Small intestine (tissue), 16 donors: ENCODE data around the gene NOL9. TPM values are rescaled to one million over a fixed set of nuclear protein-coding genes. Genes with fewer than 3 reads are reported as not detected.

Experiments used
- DNase-seq, 2 donors: peaks; one replicate each; pipeline versions ENCODE4 v3.0.0 to v3.0.0-alpha.2; 2013
- FAIRE-seq: peaks from 2 replicates; lab custom pipeline; 2012; peaks lifted over from hg19 to GRCh38; lab: Jason Lieb, UNC
- H3K27ac ChIP-seq, 3 donors: one replicate each; pipeline ENCODE4 v1.5.1; 2013; ENCODE audit warnings: low read length in 2 of 3, mild to moderate bottlenecking in 2 of 3, control low read depth in 1 of 3, inconsistent platforms in 1 of 3, low read depth in 1 of 3, moderate library complexity in 1 of 3
- H3K27me3 ChIP-seq, 3 donors: one replicate each; pipeline ENCODE4 v1.6.1; 2013; ENCODE audit warnings: low read length in 3 of 3, inconsistent platforms in 1 of 3; ENCODE audit not compliant: control insufficient read depth in 3 of 3, insufficient read depth in 3 of 3
- H3K36me3 ChIP-seq, 3 donors: one replicate each; pipeline ENCODE4 v1.6.1; 2013; ENCODE audit warnings: low read length in 3 of 3, inconsistent platforms in 1 of 3, low read depth in 1 of 3, mild to moderate bottlenecking in 1 of 3, moderate library complexity in 1 of 3; ENCODE audit not compliant: control insufficient read depth in 3 of 3, insufficient read depth in 2 of 3
- H3K4me1 ChIP-seq, 3 donors: one replicate each; pipeline ENCODE4 v1.6.1; 2013; ENCODE audit warnings: low read length in 2 of 3, inconsistent platforms in 1 of 3, low read depth in 1 of 3, mild to moderate bottlenecking in 1 of 3, moderate library complexity in 1 of 3; ENCODE audit not compliant: control insufficient read depth in 3 of 3, insufficient read depth in 2 of 3
- H3K4me3 ChIP-seq, 3 donors: one replicate each; pipeline ENCODE4 v1.5.1; 2013; ENCODE audit warnings: low read length in 3 of 3, control low read depth in 1 of 3, inconsistent platforms in 1 of 3, low read depth in 1 of 3, mild to moderate bottlenecking in 1 of 3, moderate library complexity in 1 of 3
- H3K9me3 ChIP-seq, 2 donors: one replicate each; pipeline ENCODE4 v1.6.1; 2013; ENCODE audit warnings: low read depth in 1 of 2, low read length in 1 of 2; ENCODE audit not compliant: control insufficient read depth in 2 of 2, insufficient read depth in 1 of 2
- WGBS, 3 donors: extraction: QIAGEN DNeasy Blood & Tissue Kit; methylation state at CpG; one replicate each; pipeline ENCODE4 v1.1.7; 2013; 5-methylcytosine and 5-hydroxymethylcytosine counted together
- long read RNA-seq, 10 donors: transcript quantifications; one replicate each; lab custom pipeline, GENCODE V29; 2026
- polyA plus RNA-seq, 4 donors: library from polyadenylated mRNA; stranded (reverse) in 3 of 4; unstranded in 1 of 4; fragments of 200-250 nt in 3 of 4; fragments of 120-200 nt in 1 of 4; gene quantifications; one replicate each; pipeline versions ENCODE4 v1.2.1 to v1.2.3, GENCODE V29; 2013
- donor health status: healthy with polysubstance abuse.
- donor health status: control.
- donor health status: control.
- donor health status: Bipolar disorder and iron deficiency.
- donor health status: healthy.

The NOL9 gene
- 10 to 100 TPM in 1 of 4 donors, 1 to 10 TPM in 3; 1.6 to 12.1 (median 3.9) TPM for polyA plus RNA-seq
- long read RNA-seq, donor 1, result 0 reads
- long read RNA-seq, donor 2, result 0 reads
- long read RNA-seq, donor 3, partial matches to known transcripts, result 0 of 1 reads
- long read RNA-seq, donor 3, other reads (novel, unspliced or antisense), result 0 of 1 reads
- long read RNA-seq, donor 4, full-length matches to known transcripts, result 1 of 1 reads
- long read RNA-seq, donor 4, partial matches to known transcripts, result 0 of 1 reads
- long read RNA-seq, donor 4, other reads (novel, unspliced or antisense), result 0 of 1 reads
- long read RNA-seq, donor 5, result 0 reads
- long read RNA-seq, donor 6, result 0 reads
- long read RNA-seq, donor 7, result 0 reads
- long read RNA-seq, donor 8, result 0 reads
- long read RNA-seq, donor 9, result 0 reads
- long read RNA-seq, donor 10, full-length matches to known transcripts, result 1 of 1 reads
- long read RNA-seq, donor 10, partial matches to known transcripts, result 0 of 1 reads
- long read RNA-seq, donor 10, other reads (novel, unspliced or antisense), result 0 of 1 reads

DNA sequence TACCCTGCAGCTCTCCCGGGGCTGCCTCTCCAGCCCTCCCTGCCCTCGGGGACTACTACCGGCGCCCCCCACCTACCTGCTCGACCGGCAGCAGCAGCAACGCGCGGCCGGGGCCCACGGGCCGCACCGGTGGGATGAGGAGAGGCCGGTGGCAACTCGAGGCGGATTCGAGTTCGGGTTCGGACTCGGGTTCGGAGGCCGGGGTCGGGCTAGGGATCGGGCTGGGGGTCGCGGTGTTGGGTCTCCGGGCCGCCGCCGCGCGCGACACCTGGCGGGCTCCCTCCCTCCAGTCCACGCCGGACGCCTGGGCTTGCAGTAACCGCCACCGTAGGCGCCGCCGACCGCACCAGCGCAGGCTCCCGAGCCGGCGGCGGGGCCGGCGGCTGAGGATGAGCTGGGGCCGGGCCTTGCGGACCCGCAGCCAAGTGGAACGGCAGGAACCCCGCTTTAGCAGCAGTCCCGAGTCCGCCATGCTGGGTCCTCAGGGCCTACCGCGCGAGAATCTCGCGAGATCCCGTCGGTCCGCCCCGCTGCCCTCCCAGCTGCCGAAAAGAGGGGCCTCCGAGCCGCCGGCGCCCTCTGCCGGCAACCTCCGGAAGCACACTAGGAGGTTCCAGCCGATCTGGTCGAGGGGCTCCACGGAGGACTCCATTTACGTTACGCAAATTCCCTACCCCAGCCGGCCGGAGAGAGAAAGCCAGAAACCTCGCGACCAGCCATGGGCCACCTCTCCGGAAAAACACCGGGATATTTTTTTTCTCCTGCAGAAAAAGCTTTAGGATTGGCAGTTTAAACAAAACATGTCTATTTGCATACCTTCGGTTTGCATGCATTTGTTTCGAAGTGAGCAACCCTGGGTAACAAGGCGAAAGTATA lies at the start of gene NOL9:
Gene NOL9, minus strand, starts transcription at position 483 of the 876 bp plus-strand sequence. Its CDS starts 11 bp downstream, at position 472.
- DNase-seq (peak; percentile 89 to 98), FAIRE-seq (no peak)
- H3K36me3 ChIP-seq, result peaks cover 0 to 13% (median 3%) of the 10 kb centered on the region in 3 donors
- no peaks in the 10 kb centered on the region for H3K9me3 ChIP-seq
- 1 to 2% (median 1%) methylated on average over 36 to 87 of the region's 87 CpGs for WGBS, 3 donors
- H3K4me3 ChIP-seq, result peak within 1 kb of the TSS; percentile 94 to 98 (median 96)
- peaks cover 0 to 5% (median 4%) of the 10 kb centered on the region in 3 donors for H3K4me1 ChIP-seq
- H3K27me3 ChIP-seq, result no peaks in the 10 kb centered on the region
- peak within 1 kb of the TSS in 1 of 3 donors; percentile 68 for H3K27ac ChIP-seq

DNA sequence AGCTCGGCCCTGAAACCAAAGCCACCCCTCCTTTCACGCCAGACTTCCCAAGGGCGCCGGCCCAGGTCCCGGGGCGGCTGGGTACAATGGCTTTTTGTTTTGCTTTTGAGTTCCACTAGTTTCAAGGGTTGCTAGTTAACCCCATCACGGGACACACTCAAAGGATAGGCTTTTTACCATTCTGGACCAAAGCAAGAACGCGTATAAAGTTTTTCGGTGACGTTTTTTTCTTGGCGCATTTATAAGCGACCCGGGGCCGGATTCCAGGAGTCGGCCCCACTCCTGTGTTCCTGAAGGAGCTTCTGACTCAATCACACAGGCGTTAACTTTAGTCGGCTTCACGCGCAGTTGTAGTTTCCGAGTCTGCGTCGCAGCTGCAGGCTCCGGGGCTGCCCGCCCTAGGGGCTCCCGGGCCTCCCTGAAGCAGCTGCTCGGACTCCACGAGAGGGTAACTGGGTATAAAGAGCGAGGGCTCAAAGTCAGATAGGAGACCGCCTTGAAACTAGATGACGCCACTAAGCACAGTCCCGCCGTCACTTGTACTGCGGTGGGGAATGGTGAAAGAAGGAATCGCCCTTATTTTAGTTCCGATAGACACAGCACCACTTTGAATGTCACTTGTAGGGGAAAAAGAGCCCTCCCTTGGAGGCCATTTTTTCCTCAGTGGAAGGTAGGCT lies 49.1 kb upstream of the NOL9 start:
- Histone ChIP-seq H3K27ac (peak overlapping the region; percentile 95 to 100 (median 99)), H3K4me3 (peak overlapping the region; percentile 41 to 89 (median 54)), H3K4me1 (peaks cover 0 to 22% (median 3%) of the 10 kb centered on the region in 3 donors), H3K27me3 (no peaks in the 10 kb centered on the region), H3K36me3 (peaks cover 0 to 13% (median 0%) of the 10 kb centered on the region in 3 donors), H3K9me3 (no peaks in the 10 kb centered on the region)
- DNase-seq (peak; percentile 71 to 90), FAIRE-seq (no peak)
- WGBS, 3 donors, result 1% methylated on average over 35 to 36 of the region's 36 CpGs

DNA sequence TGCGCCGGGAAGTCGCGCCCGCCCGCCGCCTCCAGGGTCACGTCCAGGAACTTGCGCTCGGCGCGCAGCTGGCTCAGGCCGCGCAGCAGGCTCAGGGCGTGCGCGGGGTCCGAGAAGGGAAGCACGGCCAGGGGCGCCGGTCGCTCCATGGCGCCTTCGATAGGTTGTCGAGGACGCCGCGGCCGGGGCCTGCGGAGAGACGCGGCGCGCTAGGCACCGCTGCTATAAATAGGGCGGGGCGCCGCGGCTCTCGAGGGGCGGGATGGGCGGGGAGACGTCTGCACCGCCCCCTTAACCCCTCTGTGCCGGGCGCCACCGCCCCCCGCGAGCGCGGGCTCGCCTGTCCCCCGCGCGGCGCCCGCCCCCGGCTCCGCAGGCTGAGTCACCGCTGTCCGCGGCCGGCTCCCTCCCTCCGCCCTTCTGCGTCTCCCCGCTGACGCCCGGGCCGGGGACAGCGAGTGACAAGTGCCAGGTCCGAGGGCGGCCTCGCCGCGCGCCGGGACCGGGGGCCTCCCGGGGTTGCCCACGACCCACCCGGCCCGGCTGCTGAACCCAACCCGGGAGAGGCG lies 48.4 kb upstream of the NOL9 start, which contains the start of gene KLHL21:
Gene KLHL21, minus strand, starts transcription at position 201 of the 569 bp plus-strand sequence. Its CDS starts 52 bp downstream, at position 149.
- peak within 1 kb of the TSS; percentile 72 to 89 (median 82) for H3K4me3 ChIP-seq
- 0% methylated on average over 24 to 84 of the region's 84 CpGs for WGBS, 3 donors
- H3K9me3 ChIP-seq, result no peaks in the 10 kb centered on the region
- peaks cover 0 to 22% (median 3%) of the 10 kb centered on the region in 3 donors for H3K4me1 ChIP-seq
- DNase-seq (peak; percentile 88 to 94), FAIRE-seq (no peak)
- peak within 1 kb of the TSS; percentile 95 to 100 (median 99) for H3K27ac ChIP-seq
- H3K27me3 ChIP-seq, result no peaks in the 10 kb centered on the region
- H3K36me3 ChIP-seq, result peaks cover 0 to 19% (median 4%) of the 10 kb centered on the region in 3 donors

DNA sequence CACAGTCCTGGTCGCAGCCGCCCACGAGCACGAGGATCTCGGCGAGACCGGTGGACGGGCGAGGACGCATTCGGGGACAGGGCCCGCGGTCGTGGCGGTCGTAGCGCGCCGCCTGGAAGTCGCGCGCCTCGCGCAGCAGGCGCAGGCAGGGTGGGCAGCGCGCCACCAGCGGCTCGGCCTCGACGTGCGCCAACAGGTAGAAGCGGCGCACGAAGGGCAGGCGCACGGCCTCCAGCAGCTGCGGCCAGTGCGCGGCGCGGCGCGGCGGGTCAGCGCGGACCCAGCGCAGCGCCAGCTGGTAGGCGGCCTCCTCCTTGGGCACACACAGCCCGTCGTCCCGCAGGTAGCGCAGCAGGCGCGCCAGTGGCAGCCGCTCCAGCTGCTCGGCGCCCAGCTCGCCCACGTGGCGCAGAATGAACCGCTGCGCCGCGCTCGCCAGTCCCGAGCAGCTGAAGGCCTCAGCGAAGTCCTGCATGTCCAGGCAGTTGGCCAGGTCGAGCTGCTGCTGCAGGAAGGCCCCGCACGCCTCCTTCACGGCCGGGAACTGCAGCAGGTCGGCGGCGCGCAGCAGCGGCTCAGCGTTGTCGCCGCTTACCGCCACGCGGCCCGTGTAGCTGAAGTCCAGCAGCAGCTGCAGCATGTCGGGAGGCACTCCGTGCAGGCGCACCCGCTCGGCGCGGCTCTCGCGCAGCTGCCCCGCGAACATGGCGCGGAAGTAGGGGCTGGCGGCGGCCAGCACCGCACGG lies 47.8 kb upstream of the NOL9 start:
- DNase-seq (peak; percentile 43 to 84), FAIRE-seq (no peak)
- 0% methylated on average over 77 to 103 of the region's 103 CpGs for WGBS, 3 donors
- peaks cover 0 to 22% (median 3%) of the 10 kb centered on the region in 3 donors for H3K4me1 ChIP-seq
- peak overlapping the region; percentile 72 to 89 (median 82) for H3K4me3 ChIP-seq
- no peaks in the 10 kb centered on the region for H3K9me3 ChIP-seq
- H3K27ac ChIP-seq, result peak overlapping the region; percentile 68 to 95 (median 76)
- H3K27me3 ChIP-seq, result no peaks in the 10 kb centered on the region
- H3K36me3 ChIP-seq, result peaks cover 0 to 26% (median 5%) of the 10 kb centered on the region in 3 donors

DNA sequence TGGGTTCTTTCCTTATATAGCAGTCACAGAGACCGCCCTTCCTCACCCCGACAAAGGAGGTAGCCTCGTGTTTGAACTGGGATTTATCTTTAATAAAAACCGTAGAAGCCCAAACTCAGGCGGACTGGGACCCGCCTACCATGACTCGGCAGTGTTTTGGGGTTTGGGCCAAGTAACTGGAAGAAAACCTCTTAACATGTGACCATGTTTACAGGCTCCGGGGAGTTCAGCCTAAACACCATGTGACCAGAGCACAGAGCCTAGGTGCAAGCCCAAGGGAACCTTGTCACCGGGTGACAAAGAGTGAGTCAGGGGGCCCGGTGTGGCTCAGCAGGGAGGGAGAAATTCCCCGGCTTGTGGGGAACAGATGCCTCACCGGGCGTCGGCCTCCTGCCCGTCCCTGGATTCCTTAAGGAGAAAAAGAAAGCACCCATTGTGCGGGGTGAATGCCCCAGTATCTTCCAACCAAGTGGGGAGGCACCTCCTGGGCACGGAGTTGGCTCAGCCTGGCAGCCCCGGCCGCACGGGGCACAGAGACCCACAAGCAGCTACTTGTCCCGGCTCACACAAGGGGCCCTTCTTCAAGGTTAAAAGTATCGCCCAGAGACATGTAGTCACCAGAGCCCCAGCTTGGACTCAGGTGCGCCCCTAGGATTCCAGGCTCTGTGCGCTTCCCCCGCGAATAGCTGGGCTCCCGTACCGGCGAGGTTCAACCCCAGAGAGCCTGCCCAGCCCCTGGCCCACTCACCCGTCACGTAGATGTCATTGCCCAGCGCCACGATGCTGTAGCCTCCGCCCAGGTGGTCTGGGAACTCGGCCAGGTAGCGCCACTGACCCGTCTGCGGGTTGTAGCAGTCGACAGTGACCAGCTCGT lies 47.0 kb upstream of the NOL9 start:
- Histone ChIP-seq H3K4me1 (peaks cover 0 to 22% (median 3%) of the 10 kb centered on the region in 3 donors), H3K4me3 (peak overlapping the region; percentile 72 to 89 (median 82)), H3K9me3 (no peaks in the 10 kb centered on the region), H3K27me3 (no peaks in the 10 kb centered on the region), H3K27ac (peak overlapping the region; percentile 68 to 95 (median 71)), H3K36me3 (peaks cover 4 to 34% (median 5%) of the 10 kb centered on the region in 3 donors)
- FAIRE-seq (no peak), DNase-seq (peak; percentile 78 to 80)
- WGBS, 3 donors, result 0% methylated on average over 39 to 40 of the region's 40 CpGs

DNA sequence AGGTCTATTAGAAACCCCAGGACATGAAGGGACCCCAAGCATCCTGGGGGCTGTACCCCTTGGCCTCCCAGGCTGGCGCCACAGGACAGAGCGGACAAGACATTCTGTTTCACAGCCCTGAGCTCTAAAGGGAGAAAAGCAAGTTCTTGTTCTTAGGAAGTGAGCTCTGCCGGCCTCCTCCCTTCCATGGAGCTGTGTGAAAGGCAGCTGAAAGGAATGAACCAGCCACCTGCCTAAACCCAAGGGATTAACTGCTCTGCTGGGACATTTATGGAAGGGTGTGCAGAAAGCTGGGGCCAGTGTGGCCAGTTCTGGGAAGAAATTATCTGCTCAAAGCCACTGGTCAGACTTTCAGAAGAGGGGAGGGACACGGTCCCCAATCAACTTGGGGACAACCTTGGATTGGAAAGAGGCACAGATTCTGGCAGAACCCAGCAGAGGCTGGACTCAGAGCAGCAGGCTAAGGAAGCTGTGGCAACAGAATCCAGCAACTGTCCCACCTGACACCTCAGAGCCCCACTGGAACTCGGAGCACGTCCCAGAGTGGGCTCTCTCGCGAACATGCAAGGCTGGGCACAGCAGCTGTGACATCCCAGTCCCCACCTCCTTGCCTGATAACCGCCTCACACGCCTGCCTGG lies 46.2 kb upstream of the NOL9 start:
- FAIRE-seq (no peak), DNase-seq (peak in 1 of 2 donors; percentile 16)
- no peaks in the 10 kb centered on the region for H3K27me3 ChIP-seq
- H3K27ac ChIP-seq, result peak overlapping the region in 2 of 3 donors; percentile 71 to 95
- H3K4me3 ChIP-seq, result peak overlapping the region; percentile 33 to 89 (median 72)
- 12 to 18% (median 16%) methylated on average over 10 of the region's 10 CpGs for WGBS, 3 donors
- H3K9me3 ChIP-seq, result no peaks in the 10 kb centered on the region
- H3K4me1 ChIP-seq, result peaks cover 0 to 22% (median 3%) of the 10 kb centered on the region in 3 donors
- peaks cover 4 to 42% (median 5%) of the 10 kb centered on the region in 3 donors for H3K36me3 ChIP-seq
